ENCODE measurements around the gene TMEM82.

TMEM82 gene

GRCh38 chr1:15705184-15705566 lies 37.1 kb upstream of the TMEM82 start:
- H3K27ac ChIP-seq (ENCODE audit: low read length), result no peak overlapping the region
- no peaks in the 10 kb centered on the region for H3K27me3 ChIP-seq (ENCODE audit: control insufficient read depth, insufficient read depth, low read length)
- no peak for DNase-seq (ENCODE audit: low read depth, low spot score)
- no peak overlapping the region for H3K4me3 ChIP-seq (ENCODE audit: low read length)
- H3K36me3 ChIP-seq (ENCODE audit: control insufficient read depth, insufficient read depth, low read length), result no peaks in the 10 kb centered on the region
- no CpG with 5 or more reads among the region's 11 CpGs for WGBS (ENCODE audit: insufficient coverage, insufficient read length)
- H3K9me3 ChIP-seq (ENCODE audit: control insufficient read depth, insufficient read depth, low read length), result no peaks in the 10 kb centered on the region
- no peaks in the 10 kb centered on the region for H3K4me1 ChIP-seq (ENCODE audit: control insufficient read depth, insufficient read depth, low read length)

- WGBS (ENCODE audit: insufficient coverage, insufficient read length), result no CpG with 5 or more reads among the region's 7 CpGs
- no peaks in the 10 kb centered on the region for H3K36me3 ChIP-seq (ENCODE audit: control insufficient read depth, insufficient read depth, low read length)
Measured at GRCh38 chr1:15706751-15707150, 35.5 kb upstream of the TMEM82 start.

GRCh38 chr1:15707239-15707925 lies 34.9 kb upstream of the TMEM82 start:
- H3K9me3 ChIP-seq (ENCODE audit: control insufficient read depth, insufficient read depth, low read length), result no peaks in the 10 kb centered on the region
- no peak overlapping the region for H3K27ac ChIP-seq (ENCODE audit: low read length)
- H3K27me3 ChIP-seq (ENCODE audit: control insufficient read depth, insufficient read depth, low read length), result no peaks in the 10 kb centered on the region
- WGBS (ENCODE audit: insufficient coverage, insufficient read length), result no CpG with 5 or more reads among the region's 8 CpGs
- no peak for DNase-seq (ENCODE audit: low read depth, low spot score)
- H3K4me1 ChIP-seq (ENCODE audit: control insufficient read depth, insufficient read depth, low read length), result no peaks in the 10 kb centered on the region
- H3K4me3 ChIP-seq (ENCODE audit: low read length), result no peak overlapping the region
- H3K36me3 ChIP-seq (ENCODE audit: control insufficient read depth, insufficient read depth, low read length), result no peaks in the 10 kb centered on the region

More at GRCh38 chr1:15706751-15707150, 35.5 kb upstream of the TMEM82 start:
- Histone ChIP-seq H3K4me1 (ENCODE audit: control insufficient read depth, insufficient read depth, low read length) (no peaks in the 10 kb centered on the region), H3K27me3 (ENCODE audit: control insufficient read depth, insufficient read depth, low read length) (no peaks in the 10 kb centered on the region), H3K27ac (ENCODE audit: low read length) (no peak overlapping the region), H3K4me3 (ENCODE audit: low read length) (no peak overlapping the region), H3K9me3 (ENCODE audit: control insufficient read depth, insufficient read depth, low read length) (no peaks in the 10 kb centered on the region)
- no peak for DNase-seq (ENCODE audit: low read depth, low spot score)

GRCh38 chr1:15708486-15709137 lies 33.7 kb upstream of the TMEM82 start:
- WGBS (ENCODE audit: insufficient coverage, insufficient read length), result no CpG with 5 or more reads among the region's 15 CpGs

GRCh38 chr1:15709226-15709625 lies 33.1 kb upstream of the TMEM82 start:
- Histone ChIP-seq H3K27ac (ENCODE audit: low read length) (no peak overlapping the region), H3K4me1 (ENCODE audit: control insufficient read depth, insufficient read depth, low read length) (no peaks in the 10 kb centered on the region), H3K36me3 (ENCODE audit: control insufficient read depth, insufficient read depth, low read length) (no peaks in the 10 kb centered on the region), H3K4me3 (ENCODE audit: low read length) (no peak overlapping the region), H3K9me3 (ENCODE audit: control insufficient read depth, insufficient read depth, low read length) (no peaks in the 10 kb centered on the region), H3K27me3 (ENCODE audit: control insufficient read depth, insufficient read depth, low read length) (no peaks in the 10 kb centered on the region)
- no peak for DNase-seq (ENCODE audit: low read depth, low spot score)
- no CpG with 5 or more reads among the region's 4 CpGs for WGBS (ENCODE audit: insufficient coverage, insufficient read length)

More at GRCh38 chr1:15708486-15709137, 33.7 kb upstream of the TMEM82 start:
- no peaks in the 10 kb centered on the region for H3K9me3 ChIP-seq (ENCODE audit: control insufficient read depth, insufficient read depth, low read length)
- DNase-seq (ENCODE audit: low read depth, low spot score), result no peak
- H3K27ac ChIP-seq (ENCODE audit: low read length), result no peak overlapping the region
- H3K27me3 ChIP-seq (ENCODE audit: control insufficient read depth, insufficient read depth, low read length), result no peaks in the 10 kb centered on the region
- H3K4me3 ChIP-seq (ENCODE audit: low read length), result no peak overlapping the region
- no peaks in the 10 kb centered on the region for H3K36me3 ChIP-seq (ENCODE audit: control insufficient read depth, insufficient read depth, low read length)
- no peaks in the 10 kb centered on the region for H3K4me1 ChIP-seq (ENCODE audit: control insufficient read depth, insufficient read depth, low read length)

- Histone ChIP-seq H3K4me3 (ENCODE audit: low read length) (no peak overlapping the region), H3K27me3 (ENCODE audit: control insufficient read depth, insufficient read depth, low read length) (no peaks in the 10 kb centered on the region), H3K36me3 (ENCODE audit: control insufficient read depth, insufficient read depth, low read length) (no peaks in the 10 kb centered on the region; the same call in 1 of the 2 replicates), H3K9me3 (ENCODE audit: control insufficient read depth, insufficient read depth, low read length) (no peaks in the 10 kb centered on the region), H3K27ac (ENCODE audit: low read length) (no peak overlapping the region), H3K4me1 (ENCODE audit: control insufficient read depth, insufficient read depth, low read length) (no peaks in the 10 kb centered on the region)
- no peak for DNase-seq (ENCODE audit: low read depth, low spot score)
- no CpG with 5 or more reads among the region's 4 CpGs for WGBS (ENCODE audit: insufficient coverage, insufficient read length)
Measured at GRCh38 chr1:15712168-15712567, 30.1 kb upstream of the TMEM82 start.

- Histone ChIP-seq H3K4me3 (ENCODE audit: low read length) (no peak overlapping the region), H3K4me1 (ENCODE audit: control insufficient read depth, insufficient read depth, low read length) (no peaks in the 10 kb centered on the region), H3K27ac (ENCODE audit: low read length) (no peak overlapping the region), H3K9me3 (ENCODE audit: control insufficient read depth, insufficient read depth, low read length) (no peaks in the 10 kb centered on the region), H3K36me3 (ENCODE audit: control insufficient read depth, insufficient read depth, low read length) (peaks cover 6% of the 10 kb centered on the region), H3K27me3 (ENCODE audit: control insufficient read depth, insufficient read depth, low read length) (no peaks in the 10 kb centered on the region)
- WGBS (ENCODE audit: insufficient coverage, insufficient read length), result no CpG with 5 or more reads among the region's 4 CpGs
- no peak for DNase-seq (ENCODE audit: low read depth, low spot score)
Measured at GRCh38 chr1:15714406-15715136, 27.7 kb upstream of the TMEM82 start.

GRCh38 chr1:15717418-15718125 lies 24.7 kb upstream of the TMEM82 start:
- Histone ChIP-seq H3K9me3 (ENCODE audit: control insufficient read depth, insufficient read depth, low read length) (no peaks in the 10 kb centered on the region), H3K27me3 (ENCODE audit: control insufficient read depth, insufficient read depth, low read length) (no peaks in the 10 kb centered on the region), H3K4me3 (ENCODE audit: low read length) (no peak overlapping the region), H3K4me1 (ENCODE audit: control insufficient read depth, insufficient read depth, low read length) (no peaks in the 10 kb centered on the region), H3K36me3 (ENCODE audit: control insufficient read depth, insufficient read depth, low read length) (peaks cover 6% of the 10 kb centered on the region), H3K27ac (ENCODE audit: low read length) (no peak overlapping the region)
- no CpG with 5 or more reads among the region's 11 CpGs for WGBS (ENCODE audit: insufficient coverage, insufficient read length)
- no peak for DNase-seq (ENCODE audit: low read depth, low spot score)

- Histone ChIP-seq H3K36me3 (ENCODE audit: control insufficient read depth, insufficient read depth, low read length) (peaks cover 6% of the 10 kb centered on the region), H3K4me3 (ENCODE audit: low read length) (no peak overlapping the region), H3K9me3 (ENCODE audit: control insufficient read depth, insufficient read depth, low read length) (no peaks in the 10 kb centered on the region), H3K4me1 (ENCODE audit: control insufficient read depth, insufficient read depth, low read length) (no peaks in the 10 kb centered on the region), H3K27ac (ENCODE audit: low read length) (no peak overlapping the region), H3K27me3 (ENCODE audit: control insufficient read depth, insufficient read depth, low read length) (no peaks in the 10 kb centered on the region)
- DNase-seq (ENCODE audit: low read depth, low spot score), result no peak
- no CpG with 5 or more reads among the region's 8 CpGs for WGBS (ENCODE audit: insufficient coverage, insufficient read length)
Measured at GRCh38 chr1:15718199-15718601, 24.1 kb upstream of the TMEM82 start.

GRCh38 chr1:15719381-15720120 lies 22.7 kb upstream of the TMEM82 start:
- H3K36me3 ChIP-seq (ENCODE audit: control insufficient read depth, insufficient read depth, low read length), result peaks cover 6% of the 10 kb centered on the region
- no peak overlapping the region for H3K4me3 ChIP-seq (ENCODE audit: low read length)
- DNase-seq (ENCODE audit: low read depth, low spot score), result no peak
- no peaks in the 10 kb centered on the region for H3K27me3 ChIP-seq (ENCODE audit: control insufficient read depth, insufficient read depth, low read length)
- H3K4me1 ChIP-seq (ENCODE audit: control insufficient read depth, insufficient read depth, low read length), result no peaks in the 10 kb centered on the region
- no peaks in the 10 kb centered on the region for H3K9me3 ChIP-seq (ENCODE audit: control insufficient read depth, insufficient read depth, low read length)
- H3K27ac ChIP-seq (ENCODE audit: low read length), result no peak overlapping the region
- WGBS (ENCODE audit: insufficient coverage, insufficient read length), result no CpG with 5 or more reads among the region's 12 CpGs

Data from iPS DF 6.9 (cell line).